AG09309 (cell line): ENCODE results near the gene BCO2.

Experiments used
- DNase-seq: peaks from one replicate; pipeline ENCODE4 v3.0.0-alpha.2; 2010; ENCODE audit warnings: low read depth
- H3K4me3 ChIP-seq: 2 replicates; pipeline ENCODE4 v1.5.1; 2011; ENCODE audit warnings: mild to moderate bottlenecking, low read depth, low read length, moderate library complexity; ENCODE audit not compliant: control insufficient read depth
- CTCF ChIP-seq: IDR thresholded peaks from 2 replicates; pipeline ENCODE4 v1.5.1; 2011; ENCODE audit warnings: mild to moderate bottlenecking, low read depth, low read length, inconsistent platforms; ENCODE audit not compliant: insufficient read depth, control insufficient read depth; ENCODE audit errors: missing control alignments

Gene BCO2

DNA sequence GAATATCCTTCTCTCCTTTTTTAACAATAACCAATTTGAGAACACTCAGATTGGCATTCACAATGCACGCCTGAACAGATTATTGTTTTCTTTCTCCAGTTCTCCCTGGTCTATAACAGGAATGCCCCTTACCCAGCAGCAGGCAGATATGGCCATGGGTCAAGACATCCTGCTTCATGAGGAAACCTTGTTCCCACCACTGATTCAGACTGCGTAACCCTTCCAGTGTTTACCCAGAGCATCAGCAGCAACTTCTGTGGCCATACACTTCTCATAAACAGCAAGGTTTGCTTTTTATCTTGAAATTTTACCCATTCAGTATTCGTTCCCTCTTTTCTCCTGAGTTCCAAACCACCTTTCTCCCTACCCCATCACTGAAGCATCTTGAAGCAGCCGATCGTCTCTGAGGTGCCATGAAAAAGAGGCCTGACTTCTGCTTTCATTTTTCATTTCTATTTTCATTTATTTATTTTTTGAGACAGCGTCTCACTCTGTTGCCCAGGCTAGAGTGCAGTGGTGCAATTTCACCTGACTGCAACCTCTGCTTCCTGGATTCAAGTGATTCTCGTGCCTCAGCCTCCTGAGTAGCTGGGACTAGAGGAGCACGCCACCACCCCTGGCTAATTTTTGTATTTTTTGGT is 60.6 kb downstream of the BCO2 start:
- no peak for TF ChIP-seq CTCF
- no peak for DNase-seq
- no peak overlapping the region for H3K4me3 ChIP-seq

- no peak for DNase-seq
- no peak for TF ChIP-seq CTCF
- no peak overlapping the region for H3K4me3 ChIP-seq
These were observed 62.1 kb downstream of the BCO2 start for GRCh38 chr11:112237451-112237850.

DNA sequence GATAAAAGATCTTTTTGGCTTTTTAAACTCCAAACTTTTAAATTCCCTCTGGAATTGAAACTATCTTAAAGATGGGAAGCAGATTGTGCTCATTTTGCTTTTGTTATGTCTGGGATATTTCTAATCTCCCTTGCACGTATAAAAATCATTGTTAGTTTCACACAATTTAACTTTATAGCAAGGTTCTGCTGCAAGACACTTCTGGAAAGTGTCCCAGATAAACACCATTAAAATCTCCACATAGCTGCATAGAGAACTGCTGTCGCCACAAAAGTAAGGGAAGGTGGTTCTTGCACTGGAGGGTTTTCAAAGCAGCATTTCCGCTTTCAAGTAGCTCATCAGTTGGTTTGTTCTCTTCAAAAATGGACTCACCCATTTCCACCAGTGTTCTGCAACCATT is 62.7 kb downstream of the BCO2 start:
- no peak for TF ChIP-seq CTCF
- no peak overlapping the region for H3K4me3 ChIP-seq
- DNase-seq = no peak

- no peak for TF ChIP-seq CTCF
- H3K4me3 ChIP-seq = no peak overlapping the region
- peak; percentile 94 for DNase-seq
These were observed 66.2 kb downstream of the BCO2 start for GRCh38 chr11:112241486-112241885.

DNA sequence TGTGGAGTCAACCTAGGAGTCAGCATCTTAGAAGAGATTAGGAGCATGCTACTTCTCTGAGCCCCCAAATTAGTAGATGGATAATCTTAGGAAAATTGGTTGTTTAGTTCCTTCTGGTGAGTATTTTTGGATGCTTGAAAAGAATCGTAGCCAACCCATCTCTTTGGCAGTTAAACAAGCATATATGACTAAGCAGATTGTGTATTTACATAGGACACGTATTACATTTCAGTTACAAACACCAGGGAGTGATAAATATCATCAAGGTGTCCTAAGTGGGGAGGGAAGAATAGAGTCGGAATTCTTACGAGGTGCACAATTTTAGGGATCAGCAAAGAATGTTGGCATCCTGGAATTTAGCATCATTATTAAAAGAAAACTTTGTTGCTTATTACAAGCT is 71.9 kb downstream of the BCO2 start:
- no peak for DNase-seq
- H3K4me3 ChIP-seq = no peak overlapping the region
- TF ChIP-seq CTCF = no peak

GRCh38 chr11:112248201-112248600 is 72.9 kb downstream of the BCO2 start:
- no peak for TF ChIP-seq CTCF
- DNase-seq = no peak
- H3K4me3 ChIP-seq = no peak overlapping the region

- no peak overlapping the region for H3K4me3 ChIP-seq
- DNase-seq = no peak
- TF ChIP-seq CTCF = no peak
These were observed 74.7 kb downstream of the BCO2 start for GRCh38 chr11:112249871-112250610.
